WTC11 (cell line): ENCODE measurements around the gene COL17A1. TPM values are rescaled to one million over a fixed set of nuclear protein-coding genes. Genes with fewer than 3 reads are reported as not detected.

Experiments
- ATAC-seq: fragments of 200-7000 bp; cut with Tn5 transposase; 2 replicates; pipeline ENCODE4 v1.10.0; 2021; ENCODE audit warnings: mild to moderate bottlenecking, moderate library complexity
- CTCF ChIA-PET: fragments of 300-600 bp; sonication (Branson Sonifier 250); formaldehyde crosslinking; loops from one replicate; lab custom pipeline; 2021; ENCODE audit warnings: antibody characterized with exemption; lab: Charles Lee
- POLR2A ChIA-PET: fragments of 350-600 bp; sonication (Branson Sonifier 250); formaldehyde crosslinking; loops from one replicate; lab custom pipeline; 2021; ENCODE audit warnings: antibody characterized with exemption; lab: Charles Lee
- DNase-seq: peaks from one replicate; pipeline ENCODE4 v3.0.0; 2021; ENCODE audit warnings: low spot score
- H3K27ac Mint-ChIP-seq: 2 replicates; pipeline ENCODE4 v1.8.0; 2021; ENCODE audit warnings: mixed read lengths
- H3K27me3 Mint-ChIP-seq: 2 replicates; pipeline ENCODE4 v1.8.0; 2021; ENCODE audit warnings: low read depth, mild to moderate bottlenecking, moderate library complexity, mixed read lengths
- H3K36me3 Mint-ChIP-seq: 2 replicates; pipeline ENCODE4 v1.8.0; 2021; ENCODE audit warnings: mixed read lengths
- H3K4me1 Mint-ChIP-seq: 2 replicates; pipeline ENCODE4 v1.8.0; 2022; ENCODE audit warnings: mixed read lengths
- H3K4me3 Mint-ChIP-seq: 2 replicates; pipeline ENCODE4 v1.8.0; 2021; ENCODE audit warnings: mild to moderate bottlenecking, moderate library complexity, mixed read lengths
- H3K9me3 Mint-ChIP-seq: 2 replicates; pipeline ENCODE4 v1.8.0; 2021; ENCODE audit warnings: mixed read lengths
- AR ChIP-seq: fragments of 250-450 bp; sonication (Bioruptor Pico); IDR thresholded peaks from 2 replicates; pipeline ENCODE4 v1.9.0; 2021; ENCODE audit warnings: mild to moderate bottlenecking
- CDX4 ChIP-seq: fragments of 250-450 bp; sonication (Bioruptor Pico); IDR thresholded peaks from 2 replicates; pipeline ENCODE4 v1.9.0; 2021; ENCODE audit warnings: moderate library complexity, mild to moderate bottlenecking, inconsistent platforms, borderline replicate concordance
- CREM ChIP-seq: sonication (generic); formaldehyde crosslinking; IDR thresholded peaks from 2 replicates; pipeline ENCODE4 v1.8.1; 2022; ENCODE audit warnings: mild to moderate bottlenecking, missing genetic modification reagents, moderate library complexity
- ELF4 ChIP-seq: sonication (generic); formaldehyde crosslinking; IDR thresholded peaks from 2 replicates; pipeline ENCODE4 v1.8.1; 2022; ENCODE audit warnings: low read depth, mild to moderate bottlenecking, moderate library complexity, missing genetic modification reagents
- ESRRA ChIP-seq: sonication (generic); formaldehyde crosslinking; IDR thresholded peaks from 2 replicates; pipeline ENCODE4 v1.8.1; 2022; ENCODE audit warnings: mild to moderate bottlenecking, missing genetic modification reagents, borderline replicate concordance
- FOXJ3 ChIP-seq: sonication (generic); formaldehyde crosslinking; IDR thresholded peaks from 2 replicates; pipeline ENCODE4 v1.9.0; 2021; ENCODE audit warnings: missing genetic modification reagents, mild to moderate bottlenecking, borderline replicate concordance
- GABPB1 ChIP-seq: sonication (generic); formaldehyde crosslinking; IDR thresholded peaks from 2 replicates; pipeline ENCODE4 v1.8.1; 2023; ENCODE audit warnings: mild to moderate bottlenecking, missing genetic modification reagents
- GRHL2 ChIP-seq: fragments of 250-450 bp; sonication (Bioruptor Pico); IDR thresholded peaks from 2 replicates; pipeline ENCODE4 v1.8.0; 2022; ENCODE audit warnings: mild to moderate bottlenecking, moderate library complexity; ENCODE audit not compliant: insufficient replicate concordance, severe bottlenecking
- IRF2 ChIP-seq: sonication (generic); formaldehyde crosslinking; IDR thresholded peaks from 2 replicates; pipeline ENCODE4 v1.8.0; 2022; ENCODE audit warnings: low read depth, missing genetic modification reagents, borderline replicate concordance
- JAZF1 ChIP-seq: fragments of 250-450 bp; sonication (Bioruptor Pico); IDR thresholded peaks from 2 replicates; pipeline ENCODE4 v1.9.0; 2021; ENCODE audit warnings: moderate library complexity, mild to moderate bottlenecking, inconsistent platforms
- JUN ChIP-seq: sonication (generic); formaldehyde crosslinking; IDR thresholded peaks from 2 replicates; pipeline ENCODE4 v1.8.0; 2023; ENCODE audit warnings: mild to moderate bottlenecking, missing genetic modification reagents
- MXD4 ChIP-seq: fragments of 250-450 bp; sonication (Bioruptor Pico); IDR thresholded peaks from 2 replicates; pipeline ENCODE4 v1.8.0; 2021; ENCODE audit warnings: mild to moderate bottlenecking, moderate library complexity, borderline replicate concordance
- NFATC4 ChIP-seq: fragments of 250-450 bp; sonication (Bioruptor Pico); IDR thresholded peaks from 2 replicates; pipeline ENCODE4 v1.9.0; 2021; ENCODE audit warnings: mild to moderate bottlenecking
- NFYB ChIP-seq: sonication (generic); formaldehyde crosslinking; conservative IDR thresholded peaks from 2 replicates; pipeline ENCODE4 v1.8.0; 2022; ENCODE audit warnings: low read depth, missing genetic modification reagents
- OVOL2 ChIP-seq: fragments of 250-450 bp; sonication (Bioruptor Pico); IDR thresholded peaks from 2 replicates; pipeline ENCODE4 v1.9.0; 2021; ENCODE audit warnings: mild to moderate bottlenecking, borderline replicate concordance
- PRDM15 ChIP-seq: sonication (generic); formaldehyde crosslinking; IDR thresholded peaks from 2 replicates; pipeline ENCODE4 v1.8.0; 2022; ENCODE audit warnings: missing genetic modification reagents
- TP53 ChIP-seq: sonication (generic); formaldehyde crosslinking; IDR thresholded peaks from 2 replicates; pipeline ENCODE4 v1.8.1; 2023; ENCODE audit warnings: mild to moderate bottlenecking, missing genetic modification reagents
- ZNF121 ChIP-seq: sonication (generic); formaldehyde crosslinking; IDR thresholded peaks from 2 replicates; pipeline ENCODE4 v1.8.0; 2023; ENCODE audit warnings: missing genetic modification reagents
- ZNF232 ChIP-seq: sonication (generic); formaldehyde crosslinking; IDR thresholded peaks from 2 replicates; pipeline ENCODE4 v1.8.0; 2022; ENCODE audit warnings: mild to moderate bottlenecking, missing genetic modification reagents
- ZNF263 ChIP-seq: sonication (generic); formaldehyde crosslinking; IDR thresholded peaks from 2 replicates; pipeline ENCODE4 v1.8.1; 2022; ENCODE audit warnings: low read depth, mild to moderate bottlenecking, moderate library complexity, missing genetic modification reagents
- ZNF396 ChIP-seq: fragments of 250-450 bp; sonication (Bioruptor Pico); IDR thresholded peaks from 2 replicates; pipeline ENCODE4 v1.8.0; 2021; ENCODE audit warnings: mild to moderate bottlenecking, moderate library complexity, borderline replicate concordance
- ZNF416 ChIP-seq: fragments of 250-450 bp; sonication (Bioruptor Pico); IDR thresholded peaks from 2 replicates; pipeline ENCODE4 v1.9.0; 2021; ENCODE audit warnings: mild to moderate bottlenecking, inconsistent platforms
- ZNF671 ChIP-seq: fragments of 250-450 bp; sonication (Bioruptor Pico); IDR thresholded peaks from 2 replicates; pipeline ENCODE4 v1.8.0; 2021; ENCODE audit warnings: mild to moderate bottlenecking
- total RNA-seq: library from RNA; stranded (reverse); gene quantifications from 3 replicates; pipeline ENCODE4 v1.2.3, GENCODE V29; 2021
- TF ChIP-seq, protein P1 (sequence below): sonication (generic); formaldehyde crosslinking; IDR thresholded peaks from 2 replicates; pipeline ENCODE4 v1.8.1; 2023; ENCODE audit warnings: mild to moderate bottlenecking, missing genetic modification reagents, moderate library complexity
- TF ChIP-seq, protein P2 (sequence below): sonication (generic); formaldehyde crosslinking; IDR thresholded peaks from 2 replicates; pipeline ENCODE4 v1.8.1; 2022; ENCODE audit warnings: mild to moderate bottlenecking, moderate library complexity, missing genetic modification reagents
- TF ChIP-seq, protein P3 (sequence below): fragments of 250-450 bp; sonication (Bioruptor Pico); IDR thresholded peaks from 2 replicates; pipeline ENCODE4 v1.9.0; 2021; ENCODE audit warnings: mild to moderate bottlenecking
- TF ChIP-seq, protein P4 (sequence below): sonication (generic); formaldehyde crosslinking; IDR thresholded peaks from 2 replicates; pipeline ENCODE4 v1.8.1; 2022; ENCODE audit warnings: missing genetic modification reagents, borderline replicate concordance

Gene COL17A1
- total RNA-seq, 1 experiment from 2014 or later: 1.5 TPM

GRCh38 chr10:104014176-104014575 is 71.5 kb downstream of the COL17A1 start:
- Mint-ChIP-seq H3K27me3 (no peaks in the 10 kb centered on the region), H3K9me3 (no peaks in the 10 kb centered on the region), H3K36me3 (no peaks in the 10 kb centered on the region), H3K4me3 (no peak overlapping the region), H3K4me1 (peaks cover 11% of the 10 kb centered on the region; the same call in 1 of the 2 replicates), H3K27ac (no peak overlapping the region)
- POLR2A ChIA-PET: no interaction called here
- no peak for TF ChIP-seq ZNF121
- TF ChIP-seq ZNF396: no peak
- TF ChIP-seq, protein P1, sequence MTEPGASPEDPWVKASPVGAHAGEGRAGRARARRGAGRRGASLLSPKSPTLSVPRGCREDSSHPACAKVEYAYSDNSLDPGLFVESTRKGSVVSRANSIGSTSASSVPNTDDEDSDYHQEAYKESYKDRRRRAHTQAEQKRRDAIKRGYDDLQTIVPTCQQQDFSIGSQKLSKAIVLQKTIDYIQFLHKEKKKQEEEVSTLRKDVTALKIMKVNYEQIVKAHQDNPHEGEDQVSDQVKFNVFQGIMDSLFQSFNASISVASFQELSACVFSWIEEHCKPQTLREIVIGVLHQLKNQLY (CRISPR knock-in tag): no peak
- TF ChIP-seq GABPB1 (CRISPR knock-in tag): no peak
- TF ChIP-seq, protein P2, sequence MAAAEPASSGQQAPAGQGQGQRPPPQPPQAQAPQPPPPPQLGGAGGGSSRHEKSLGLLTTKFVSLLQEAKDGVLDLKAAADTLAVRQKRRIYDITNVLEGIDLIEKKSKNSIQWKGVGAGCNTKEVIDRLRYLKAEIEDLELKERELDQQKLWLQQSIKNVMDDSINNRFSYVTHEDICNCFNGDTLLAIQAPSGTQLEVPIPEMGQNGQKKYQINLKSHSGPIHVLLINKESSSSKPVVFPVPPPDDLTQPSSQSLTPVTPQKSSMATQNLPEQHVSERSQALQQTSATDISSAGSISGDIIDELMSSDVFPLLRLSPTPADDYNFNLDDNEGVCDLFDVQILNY (CRISPR knock-in tag): no peak
- TF ChIP-seq PRDM15 (CRISPR knock-in tag): no peak
- TF ChIP-seq ZNF232: no peak
- TF ChIP-seq ESRRA (CRISPR knock-in tag): no peak
- TF ChIP-seq IRF2 (CRISPR knock-in tag): no peak
- no peak for TF ChIP-seq MXD4 (CRISPR knock-in tag)
- no peak for TF ChIP-seq GRHL2
- no peak for TF ChIP-seq ELF4 (CRISPR knock-in tag)
- no peak for TF ChIP-seq ZNF416 (CRISPR knock-in tag)
- TF ChIP-seq CDX4 (CRISPR knock-in tag): no peak
- TF ChIP-seq ZNF671 (CRISPR knock-in tag): no peak
- TF ChIP-seq AR: no peak
- TF ChIP-seq, protein P3, sequence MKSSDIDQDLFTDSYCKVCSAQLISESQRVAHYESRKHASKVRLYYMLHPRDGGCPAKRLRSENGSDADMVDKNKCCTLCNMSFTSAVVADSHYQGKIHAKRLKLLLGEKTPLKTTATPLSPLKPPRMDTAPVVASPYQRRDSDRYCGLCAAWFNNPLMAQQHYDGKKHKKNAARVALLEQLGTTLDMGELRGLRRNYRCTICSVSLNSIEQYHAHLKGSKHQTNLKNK (CRISPR knock-in tag): no peak
- CTCF ChIA-PET: interaction anchor here (1.6 kb wide), 1 partner anchor 14 kb away, joined by 5 read pairs; no protein-coding TSS in a partner anchor
- no peak for DNase-seq
- no peak for ATAC-seq

DNA sequence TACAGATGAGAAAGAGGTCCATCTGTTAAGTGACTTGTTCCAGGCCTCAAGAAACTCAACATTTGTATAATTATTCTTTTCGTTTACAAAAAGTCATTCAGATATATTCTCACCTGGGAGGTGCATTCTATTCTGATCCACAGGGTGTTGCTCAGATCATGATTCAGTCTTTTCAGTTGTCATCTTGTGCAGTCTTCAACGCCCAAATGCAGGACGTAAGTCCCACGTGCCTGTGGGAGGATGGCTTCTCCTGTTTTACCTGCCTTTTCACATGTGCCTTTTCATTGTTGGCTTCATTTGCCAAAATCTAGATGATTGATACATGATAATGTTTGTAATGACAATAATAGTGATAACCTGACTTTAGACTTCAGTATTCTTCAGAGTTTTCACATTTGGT is 72.2 kb downstream of the COL17A1 start:
- no peaks in the 10 kb centered on the region for H3K36me3 Mint-ChIP-seq
- H3K4me3 Mint-ChIP-seq: no peak overlapping the region
- peaks cover 11% of the 10 kb centered on the region; the same call in 1 of the 2 replicates for H3K4me1 Mint-ChIP-seq
- ATAC-seq (no peak), DNase-seq (no peak)
- no peaks in the 10 kb centered on the region for H3K9me3 Mint-ChIP-seq
- no peaks in the 10 kb centered on the region for H3K27me3 Mint-ChIP-seq
- ChIA-PET POLR2A (no interaction called here), CTCF (interaction anchor here (1.3 kb wide), 1 partner anchor 15 kb away, joined by 4 read pairs; no protein-coding TSS in a partner anchor)
- H3K27ac Mint-ChIP-seq: no peak overlapping the region; the same call in 1 of the 2 replicates
- TF ChIP-seq, protein P4, sequence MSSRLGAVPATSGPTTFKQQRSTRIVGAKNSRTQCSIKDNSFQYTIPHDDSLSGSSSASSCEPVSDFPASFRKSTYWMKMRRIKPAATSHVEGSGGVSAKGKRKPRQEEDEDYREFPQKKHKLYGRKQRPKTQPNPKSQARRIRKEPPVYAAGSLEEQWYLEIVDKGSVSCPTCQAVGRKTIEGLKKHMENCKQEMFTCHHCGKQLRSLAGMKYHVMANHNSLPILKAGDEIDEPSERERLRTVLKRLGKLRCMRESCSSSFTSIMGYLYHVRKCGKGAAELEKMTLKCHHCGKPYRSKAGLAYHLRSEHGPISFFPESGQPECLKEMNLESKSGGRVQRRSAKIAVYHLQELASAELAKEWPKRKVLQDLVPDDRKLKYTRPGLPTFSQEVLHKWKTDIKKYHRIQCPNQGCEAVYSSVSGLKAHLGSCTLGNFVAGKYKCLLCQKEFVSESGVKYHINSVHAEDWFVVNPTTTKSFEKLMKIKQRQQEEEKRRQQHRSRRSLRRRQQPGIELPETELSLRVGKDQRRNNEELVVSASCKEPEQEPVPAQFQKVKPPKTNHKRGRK (CRISPR knock-in tag): no peak
- no peak for TF ChIP-seq ZNF263 (CRISPR knock-in tag)
- TF ChIP-seq FOXJ3 (CRISPR knock-in tag): no peak
- no peak for TF ChIP-seq JUN (CRISPR knock-in tag)
- no peak for TF ChIP-seq NFYB (CRISPR knock-in tag)
- TF ChIP-seq JAZF1: no peak
- no peak for TF ChIP-seq TP53 (CRISPR knock-in tag)
- no peak for TF ChIP-seq CREM
- TF ChIP-seq OVOL2 (CRISPR knock-in tag): no peak
- TF ChIP-seq NFATC4 (CRISPR knock-in tag): no peak
